K562 (cell line): ENCODE data around the gene ATE1. TPM values are rescaled to one million over a fixed set of nuclear protein-coding genes. Genes with fewer than 3 reads are reported as not detected.

Source experiments
- ATAC-seq: fragments of 200-7000 bp; cut with Tn5 transposase; 3 replicates; pipeline ENCODE4 v1.9.1; 2020; ENCODE audit warnings: moderate library complexity
- BruUV-seq: library from RNA; stranded (reverse); fragments of 400-500 nt; replicated peaks from 2 replicates; lab custom pipeline; 2021; lab: Mats Ljungman, UMichigan
- CTCF ChIA-PET: fragments of 300-600 bp; formaldehyde crosslinking; extraction: SDS; loops from one replicate; lab custom pipeline; 2021; ENCODE audit warnings: low intra/inter-chr PET ratio; lab: Yijun Ruan, JAX
- POLR2A ChIA-PET: fragments of 300-600, 350-650 bp; sonication (Branson Sonifier 250); formaldehyde crosslinking; extraction: SDS; loops from one replicate; lab custom pipeline; 2021; ENCODE audit warnings: antibody characterized with exemption, inconsistent platforms; lab: Yijun Ruan, JAX
- DNase-seq, 4 experiments: peaks; one replicate each; pipeline versions ENCODE4 v3.0.0 to v3.0.0-alpha.2; 2011 to 2018; ENCODE audit warnings: low spot score in 3 of 4, mixed read lengths in 3 of 4; ENCODE audit errors: extremely low read depth in 1 of 4
- FAIRE-seq: peaks from 2 replicates; lab custom pipeline; 2011; peaks lifted over from hg19 to GRCh38; lab: Jason Lieb, UNC
- H2AFZ ChIP-seq: 2 replicates; pipeline ENCODE4 v1.6.0; 2011; ENCODE audit warnings: low read depth, low read length, control low read depth, inconsistent platforms
- H3K27ac ChIP-seq: fragments of 200-600 bp; 3 replicates; pipeline ENCODE4 v1.8.0; 2011; ENCODE audit warnings: low read depth, mild to moderate bottlenecking, control low read depth, inconsistent platforms, low read length, moderate library complexity, mixed read lengths; ENCODE audit errors: extremely low read depth
- H3K27me3 ChIP-seq, 2 experiments: fragments of 300-600 bp in 1 of 2; 2 replicates in 1 of 2; 3 replicates in 1 of 2; pipeline versions ENCODE4 v1.6.0 to v1.8.0; 2011; ENCODE audit warnings: inconsistent platforms in 2 of 2, low read length in 2 of 2, mild to moderate bottlenecking in 1 of 2, mixed read lengths in 1 of 2, moderate library complexity in 1 of 2; ENCODE audit not compliant: control insufficient read depth in 2 of 2, insufficient read depth in 2 of 2
- H3K36me3 ChIP-seq: fragments of 300-600 bp; 3 replicates; pipeline ENCODE4 v1.8.0; 2011; ENCODE audit warnings: mild to moderate bottlenecking, low read length, inconsistent platforms; ENCODE audit not compliant: control insufficient read depth, insufficient read depth
- H3K4me1 ChIP-seq, 2 experiments: fragments of 200-600 bp in 1 of 2; replicated peaks in 1 of 2; 2 replicates in 1 of 2; 3 replicates in 1 of 2; pipeline versions ENCODE4 v1.5.1 to v1.8.0; 2011; ENCODE audit warnings: inconsistent platforms in 2 of 2, low read length in 2 of 2, mild to moderate bottlenecking in 1 of 2, mixed read lengths in 1 of 2, moderate library complexity in 1 of 2; ENCODE audit not compliant: control insufficient read depth in 2 of 2, insufficient read depth in 2 of 2
- H3K4me2 ChIP-seq: 2 replicates; pipeline ENCODE4 v1.6.1; 2011; ENCODE audit warnings: low read length, control low read depth, inconsistent platforms, mixed read lengths; ENCODE audit not compliant: insufficient read depth
- H3K4me3 ChIP-seq: fragments of 200-600 bp; sonication (generic), shearing (Covaris generic); 2 replicates; pipeline ENCODE4 v1.5.1; 2016; ENCODE audit warnings: control low read depth, inconsistent platforms
- H3K79me2 ChIP-seq: fragments of 200-600 bp; 3 replicates; pipeline ENCODE4 v1.8.0; 2011; ENCODE audit warnings: low read length, inconsistent platforms; ENCODE audit not compliant: control insufficient read depth, insufficient read depth
- H3K9ac ChIP-seq, 2 experiments: 2 replicates each; pipeline versions ENCODE4 v1.6.0 to v1.6.1; 2011; ENCODE audit warnings: low read depth in 2 of 2, low read length in 2 of 2, control low read depth in 1 of 2, inconsistent platforms in 1 of 2, mild to moderate bottlenecking in 1 of 2, mixed read lengths in 1 of 2; ENCODE audit not compliant: insufficient read depth in 1 of 2
- H3K9me1 ChIP-seq: one replicate; pipeline ENCODE4 v1.6.0; 2011; ENCODE audit warnings: inconsistent platforms, mild to moderate bottlenecking, low read length, moderate library complexity; ENCODE audit not compliant: control insufficient read depth, insufficient read depth
- H3K9me3 ChIP-seq: replicated peaks from 2 replicates; pipeline ENCODE4 v1.5.1; 2011; ENCODE audit warnings: low read depth, low read length, inconsistent platforms; ENCODE audit not compliant: control insufficient read depth, insufficient read depth
- H4K20me1 ChIP-seq: replicated peaks from 2 replicates; pipeline ENCODE4 v1.6.1; 2011; ENCODE audit warnings: low read length, inconsistent platforms, mixed read lengths; ENCODE audit not compliant: control insufficient read depth, insufficient read depth
- ARNT ChIP-seq, 2 experiments: fragments of 450-650 bp; IDR thresholded peaks; 2 replicates each; pipeline ENCODE4 v1.6.1; 2016; ENCODE audit warnings: mild to moderate bottlenecking in 1 of 2
- ATF1 ChIP-seq, 2 experiments: fragments of 450-650 bp in 1 of 2; IDR thresholded peaks; 2 replicates each; pipeline ENCODE4 v1.6.1; 2016; ENCODE audit warnings: missing compliant biosample characterization in 1 of 2, missing genetic modification characterization in 1 of 2
- BRD4 ChIP-seq: fragments of 200-600 bp; sonication (generic); IDR thresholded peaks from 2 replicates; pipeline ENCODE4 v1.6.1; 2017; ENCODE audit warnings: inconsistent platforms
- CHCHD3 ChIP-seq: fragments of 250-450 bp; sonication (Bioruptor Pico); IDR thresholded peaks from 2 replicates; pipeline ENCODE4 v2.1.2; 2022; ENCODE audit warnings: mild to moderate bottlenecking
- DIDO1 ChIP-seq: fragments of 450-650 bp; IDR thresholded peaks from 2 replicates; pipeline ENCODE4 v1.6.1; 2016; ENCODE audit warnings: low read depth, missing biosample characterization, missing genetic modification characterization
- DMBX1 ChIP-seq: fragments of 250-450 bp; sonication (Bioruptor Pico); IDR thresholded peaks from 2 replicates; pipeline ENCODE4 v1.8.0; 2022; ENCODE audit warnings: inconsistent platforms, mild to moderate bottlenecking, moderate library complexity, borderline replicate concordance
- HIVEP1 ChIP-seq: fragments of 250-450 bp; sonication (Bioruptor Pico); IDR thresholded peaks from 2 replicates; pipeline ENCODE4 v1.4.0; 2020; ENCODE audit warnings: mild to moderate bottlenecking
- HMGN3 ChIP-seq: IDR thresholded peaks from 2 replicates; pipeline ENCODE4 v1.6.1; 2011; ENCODE audit warnings: borderline replicate concordance, low read depth, mild to moderate bottlenecking, mixed read lengths, low read length; ENCODE audit not compliant: insufficient read length; ENCODE audit errors: extremely low read depth
- KLF1 ChIP-seq: fragments of 450-650 bp; IDR thresholded peaks from 2 replicates; pipeline ENCODE4 v1.6.1; 2016; ENCODE audit warnings: missing genetic modification characterization, missing compliant biosample characterization
- KLF13 ChIP-seq: fragments of 450-650 bp; IDR thresholded peaks from 2 replicates; pipeline ENCODE4 v1.6.1; 2016; ENCODE audit warnings: missing genetic modification characterization, low read depth, mild to moderate bottlenecking, missing compliant biosample characterization, moderate library complexity, borderline replicate concordance
- LCOR ChIP-seq: sonication (generic); formaldehyde crosslinking; IDR thresholded peaks from 2 replicates; pipeline ENCODE4 v1.8.0; 2022; ENCODE audit warnings: mild to moderate bottlenecking, missing genetic modification reagents
- MAZ ChIP-seq, 2 experiments: fragments of 450-650 bp in 1 of 2; sonication (generic) in 1 of 2; formaldehyde crosslinking; IDR thresholded peaks in 1 of 2; conservative IDR thresholded peaks in 1 of 2; 2 replicates each; pipeline versions ENCODE4 v1.4.0 to v1.5.0; 2020; ENCODE audit warnings: mild to moderate bottlenecking in 1 of 2, missing genetic modification reagents in 1 of 2
- NCOA6 ChIP-seq: fragments of 450-650 bp; IDR thresholded peaks from 2 replicates; pipeline ENCODE4 v1.6.1; 2017; ENCODE audit warnings: mild to moderate bottlenecking
- PREB ChIP-seq: sonication (generic); formaldehyde crosslinking; IDR thresholded peaks from 2 replicates; pipeline ENCODE4 v1.8.1; 2023; ENCODE audit warnings: mild to moderate bottlenecking, missing genetic modification reagents
- RBM25 ChIP-seq: fragments of 200-400 bp; formaldehyde crosslinking; IDR thresholded peaks from 2 replicates; pipeline ENCODE4 v1.6.1; 2018; ENCODE audit warnings: low read length, low read depth, moderate library complexity; ENCODE audit not compliant: severe bottlenecking
- SMAD3 ChIP-seq: fragments of 450-650 bp; formaldehyde crosslinking; conservative IDR thresholded peaks from 2 replicates; pipeline ENCODE4 v1.4.0; 2020; ENCODE audit warnings: mild to moderate bottlenecking
- SMARCA4 ChIP-seq: fragments of 450-650 bp; IDR thresholded peaks from 2 replicates; pipeline ENCODE4 v1.6.1; 2016
- SNAPC5 ChIP-seq: fragments of 250-450 bp; sonication (Bioruptor Pico); IDR thresholded peaks from 2 replicates; pipeline ENCODE4 v1.8.0; 2021; ENCODE audit warnings: moderate library complexity, mild to moderate bottlenecking, inconsistent platforms
- TAF9B ChIP-seq: fragments of 450-650 bp; IDR thresholded peaks from 2 replicates; pipeline ENCODE4 v1.6.1; 2018; ENCODE audit warnings: mild to moderate bottlenecking; ENCODE audit not compliant: partially characterized antibody
- TRIM28 ChIP-seq: fragments of 450-650 bp; IDR thresholded peaks from 2 replicates; pipeline ENCODE4 v1.6.1; 2017
- U2AF2 ChIP-seq: fragments of 200-400 bp; formaldehyde crosslinking; optimal IDR thresholded peaks from 2 replicates; pipeline ENCODE3; 2017; ENCODE audit warnings: low read depth, mild to moderate bottlenecking, low read length
- ZNF253 ChIP-seq: fragments of 250-450 bp; sonication (Bioruptor Pico); conservative IDR thresholded peaks from 2 replicates; pipeline ENCODE4 v1.6.1; 2021; ENCODE audit warnings: mild to moderate bottlenecking
- ZNF445 ChIP-seq: fragments of 250-450 bp; sonication (Bioruptor Pico); IDR thresholded peaks from 2 replicates; pipeline ENCODE4 v1.4.0; 2020; ENCODE audit warnings: low read depth, mild to moderate bottlenecking, moderate library complexity
- ZNF707 ChIP-seq: fragments of 250-450 bp; sonication (Bioruptor Pico); conservative IDR thresholded peaks from 2 replicates; pipeline ENCODE4 v1.8.0; 2022; ENCODE audit warnings: inconsistent platforms, mild to moderate bottlenecking, moderate library complexity
- WGBS: fragments of 100-300 bp; shearing (Covaris generic); methylation state at CpG from one replicate; pipeline ENCODE4 v1.1.6; 2016; ENCODE audit warnings: low coverage, mixed read lengths; ENCODE audit not compliant: insufficient coverage; ENCODE audit errors: missing lambda C conversion rate; 5-methylcytosine and 5-hydroxymethylcytosine counted together
- in situ Hi-C: fragments of 300-500 bp; cut with MboI; formaldehyde crosslinking; loops from 4 replicates; pipeline ENCODE4 v1.15.0; 2018; ENCODE audit warnings: inconsistent platforms, mixed read lengths
- intact Hi-C: fragments of 100-400 bp; cut with micrococcal nuclease; formaldehyde crosslinking; loops from 2 replicates; pipeline ENCODE4 v1.14.2; 2022
- polyA plus RNA-seq, 8 experiments: library from polyadenylated mRNA; depleted of rRNA in 4 of 8; stranded (reverse) in 5 of 8; unstranded in 3 of 8; fragments of >200 nt; fragmentation: Nextera tagmentation in 2 of 8; fragmentation: Illumina TruSeq in 1 of 8; extraction: Ambion mirVana in 2 of 8; extraction: Trizol in 1 of 8; gene quantifications; 2 replicates each; pipeline versions ENCODE4 v1.2.1 to v1.2.3, GENCODE V29; 2011 to 2014; ENCODE audit warnings: inconsistent platforms in 1 of 8, missing spikeins in 1 of 8
- total RNA-seq, 7 experiments: library from RNA; depleted of rRNA in 6 of 7; stranded (reverse); fragments of >200 nt in 6 of 7; fragmentation: Illumina TruSeq in 2 of 7; extraction: Trizol in 2 of 7; gene quantifications; 2 replicates each; pipeline versions ENCODE4 v1.2.1 to v1.2.3, GENCODE V29; 2011 to 2021; ENCODE audit warnings: low replicate concordance in 1 of 7

ATE1 gene
- total and polyA plus RNA-seq, 9 of the 15 experiments (the other 6 are each of a cell fraction or from before 2014, with no cell fraction given): 3.0 to 14.2 (median 8.8) TPM

GRCh38 chr10:121736315-121737130 lies 191.3 kb downstream of the ATE1 start:
- FAIRE-seq (no peak), DNase-seq (no peak), ATAC-seq (no peak)
- ChIA-PET CTCF (no interaction called here), POLR2A (no interaction called here)
- Histone ChIP-seq H3K27ac (no peak overlapping the region), H3K4me1 (peaks cover 3% of the 10 kb centered on the region in 2 experiments; a peak in 3 of 5 replicates), H3K9me1 (no peaks in the 10 kb centered on the region), H3K36me3 (no peaks in the 10 kb centered on the region), H3K4me2 (no peak overlapping the region), H4K20me1 (no peaks in the 10 kb centered on the region), H3K9me3 (no peaks in the 10 kb centered on the region), H3K27me3 (peaks cover 2 to 15% of the 10 kb centered on the region in 2 experiments; a peak in 4 of 5 replicates), H3K9ac (no peak overlapping the region), H3K79me2 (no peaks in the 10 kb centered on the region), H2AFZ (no peak overlapping the region), H3K4me3 (no peak overlapping the region)
- BruUV-seq: no TSS peak
- in situ Hi-C loops (loop anchor here (10.0 kb wide), 1 partner anchor 792 kb away; no protein-coding TSS in a partner anchor), intact Hi-C loops (loop anchor here (10.0 kb wide), 2 partner anchors 148 to 792 kb away; no protein-coding TSS in a partner anchor)
- 12% methylated on average over 12 of the region's 13 CpGs for WGBS
- TF ChIP-seq NCOA6 (no peak), PREB (CRISPR knock-in tag) (no peak), LCOR (CRISPR knock-in tag) (no peak), BRD4 (no peak), SMARCA4 (no peak), TRIM28 (no peak), CHCHD3 (CRISPR knock-in tag) (no peak), KLF13 (no peak), MAZ (CRISPR knock-in tag; conservative IDR thresholded peaks at IDR 0.05 in 1 of 2, IDR thresholded peaks at IDR 0.05 in 1 of 2) (no peak), DMBX1 (CRISPR knock-in tag) (no peak), U2AF2 (no peak), HIVEP1 (CRISPR knock-in tag) (no peak), RBM25 (no peak), SNAPC5 (CRISPR knock-in tag) (no peak), ZNF253 (CRISPR knock-in tag) (no peak), HMGN3 (no peak), ATF1 (CRISPR knock-in tag; IDR thresholded peaks at IDR 0.05) (no peak), ATF1 (tag; IDR thresholded peaks at IDR 0.05) (no peak), ZNF707 (CRISPR knock-in tag) (no peak), TAF9B (no peak), DIDO1 (tag) (no peak), KLF1 (tag) (no peak), ARNT (IDR thresholded peaks at IDR 0.05) (no peak), ZNF445 (CRISPR knock-in tag) (no peak), SMAD3 (CRISPR knock-in tag) (no peak)
